HG02571 (cell line): ENCODE measurements around the gene RBPJ.
"Not testable (repeated sequence)": the region's sequence is repeated elsewhere in the genome, so short reads cannot be mapped to it uniquely, and the experiment has no call there.

Experiments
- ATAC-seq: cut with Tn5 transposase; IDR thresholded peaks from one replicate; pipeline ENCODE4 v1.9.1; 2021; ENCODE audit warnings: mild to moderate bottlenecking, moderate library complexity; ENCODE audit not compliant: unreplicated experiment

RBPJ gene

GRCh38 chr4:26369132-26369531 is 48.3 kb downstream of the RBPJ start:
- no peak for ATAC-seq

- no peak for ATAC-seq
These were observed 48.8 kb downstream of the RBPJ start for GRCh38 chr4:26369581-26369980.

GRCh38 chr4:26372076-26372475 is 51.3 kb downstream of the RBPJ start:
- no peak for ATAC-seq

DNA sequence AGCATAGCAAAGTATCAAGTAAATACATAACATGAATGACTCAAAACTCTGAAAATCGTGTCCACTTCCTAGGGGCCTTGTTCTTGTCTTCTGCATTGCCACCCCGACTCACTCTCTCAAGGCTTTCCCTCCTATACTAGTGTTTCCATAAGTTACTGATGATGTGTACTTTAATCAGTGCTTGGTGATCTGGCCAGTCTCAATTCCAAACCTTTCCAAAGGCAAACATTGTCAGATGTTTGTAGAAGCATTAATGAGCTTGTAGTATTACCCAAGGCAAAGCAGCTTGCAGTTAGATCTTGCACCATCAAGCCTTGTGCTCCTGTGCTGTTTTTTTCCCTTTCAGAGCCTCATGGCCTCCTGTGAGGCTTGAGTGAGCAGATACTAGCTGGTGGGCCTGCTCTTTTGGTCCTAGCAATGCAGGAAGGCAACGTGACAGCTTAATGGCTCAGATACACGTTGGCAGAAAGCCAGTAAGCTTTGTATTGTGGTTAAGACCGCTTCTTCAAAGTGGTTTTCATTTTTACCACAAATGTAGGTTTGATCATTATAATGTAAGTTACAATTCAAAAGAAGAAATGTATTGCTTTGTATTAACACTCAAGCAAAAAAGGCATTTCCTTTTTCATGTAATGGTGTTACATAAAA is 51.8 kb downstream of the RBPJ start:
- ATAC-seq, result peak; percentile 90

DNA sequence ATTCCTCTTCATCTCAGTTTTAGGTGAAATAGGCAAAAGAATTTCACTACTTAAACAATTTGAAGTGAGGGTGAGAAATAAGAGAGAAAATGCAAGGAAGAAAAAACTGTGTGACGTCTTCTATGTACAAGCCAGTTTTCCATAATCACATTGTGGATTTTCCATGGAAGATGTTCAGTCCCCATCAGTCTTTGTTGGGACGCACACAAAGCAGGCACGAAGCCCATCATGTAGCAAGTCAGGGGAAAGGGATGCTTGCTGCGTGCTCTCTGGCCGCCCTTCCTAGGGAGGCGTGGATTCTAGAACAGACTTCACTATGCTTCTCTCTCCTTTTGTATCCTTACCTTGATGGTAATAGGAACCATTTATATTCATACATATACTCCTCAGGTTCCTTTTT is 54.7 kb downstream of the RBPJ start:
- no peak for ATAC-seq

- ATAC-seq, result no peak
These were observed 56.8 kb downstream of the RBPJ start for GRCh38 chr4:26377328-26378311.

DNA sequence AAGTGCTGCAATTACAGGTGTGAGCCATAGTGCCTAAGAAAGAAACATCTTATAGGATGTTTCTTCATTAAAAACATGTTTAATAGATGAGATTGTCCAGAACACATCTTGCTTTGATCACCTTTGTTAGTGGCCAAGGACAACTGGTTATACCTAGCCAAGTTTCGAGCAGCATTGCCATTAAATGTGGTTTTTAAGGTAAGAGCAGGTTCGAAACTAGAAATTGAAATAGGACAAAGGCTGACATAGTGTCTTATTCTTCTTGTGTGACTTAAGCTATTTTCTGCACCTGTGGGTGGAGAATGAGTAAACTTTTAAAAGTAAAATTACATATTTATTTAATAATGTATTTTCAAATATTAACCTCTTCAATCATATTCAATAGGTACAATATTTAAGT is 59.0 kb downstream of the RBPJ start:
- ATAC-seq, result no peak

- ATAC-seq, result no peak
These were observed 59.9 kb downstream of the RBPJ start for GRCh38 chr4:26380740-26381139.

GRCh38 chr4:26384380-26385057 is 63.7 kb downstream of the RBPJ start:
- no peak for ATAC-seq

GRCh38 chr4:26385690-26386089 is 64.9 kb downstream of the RBPJ start:
- no peak for ATAC-seq

- no peak for ATAC-seq
These were observed 65.6 kb downstream of the RBPJ start for GRCh38 chr4:26386386-26386785.

GRCh38 chr4:26388671-26389070 is 67.9 kb downstream of the RBPJ start:
- ATAC-seq, result no peak

GRCh38 chr4:26397086-26397485 is 76.3 kb downstream of the RBPJ start:
- ATAC-seq, result no peak

GRCh38 chr4:26400132-26400531 is 79.3 kb downstream of the RBPJ start:
- no peak for ATAC-seq

DNA sequence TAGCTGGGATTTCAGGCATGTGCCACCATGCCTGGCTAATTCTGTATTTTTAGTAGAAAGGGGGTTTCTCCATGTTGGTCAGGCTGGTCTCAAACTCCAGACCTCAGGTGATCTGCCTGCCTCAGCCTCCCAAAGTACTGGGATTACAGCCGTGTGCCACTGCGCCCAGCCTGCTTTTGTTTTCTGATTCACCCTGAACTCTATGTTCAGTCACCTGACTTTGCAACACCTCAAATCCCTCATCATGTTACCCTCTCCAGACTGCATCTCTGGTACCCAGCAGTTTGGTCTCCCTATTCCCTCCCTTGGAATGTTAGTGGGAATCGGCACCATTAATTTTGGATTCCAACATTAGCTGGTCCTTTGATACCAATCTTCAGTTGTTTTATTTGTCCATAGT is 81.2 kb downstream of the RBPJ start:
- ATAC-seq, result not testable (repeated sequence)

DNA sequence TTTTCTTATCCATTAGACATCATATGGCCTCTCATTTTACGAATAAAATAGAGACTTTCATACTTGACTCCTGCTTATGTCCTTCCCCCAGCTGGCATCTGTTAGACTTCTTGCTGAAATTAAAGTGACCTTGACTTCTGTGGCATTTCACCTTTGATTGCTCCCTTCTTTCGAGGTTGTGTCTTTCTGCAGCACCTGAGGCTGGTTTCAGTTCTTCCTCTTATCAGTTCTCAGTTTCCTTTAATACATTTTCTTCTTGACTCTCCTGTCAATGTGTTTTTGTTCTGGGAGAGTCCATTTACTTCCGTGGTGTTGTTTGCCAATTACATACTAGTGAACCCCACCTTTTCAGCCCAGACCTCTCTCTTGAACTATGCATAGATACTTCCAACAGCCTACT is 81.6 kb downstream of the RBPJ start:
- no peak for ATAC-seq

DNA sequence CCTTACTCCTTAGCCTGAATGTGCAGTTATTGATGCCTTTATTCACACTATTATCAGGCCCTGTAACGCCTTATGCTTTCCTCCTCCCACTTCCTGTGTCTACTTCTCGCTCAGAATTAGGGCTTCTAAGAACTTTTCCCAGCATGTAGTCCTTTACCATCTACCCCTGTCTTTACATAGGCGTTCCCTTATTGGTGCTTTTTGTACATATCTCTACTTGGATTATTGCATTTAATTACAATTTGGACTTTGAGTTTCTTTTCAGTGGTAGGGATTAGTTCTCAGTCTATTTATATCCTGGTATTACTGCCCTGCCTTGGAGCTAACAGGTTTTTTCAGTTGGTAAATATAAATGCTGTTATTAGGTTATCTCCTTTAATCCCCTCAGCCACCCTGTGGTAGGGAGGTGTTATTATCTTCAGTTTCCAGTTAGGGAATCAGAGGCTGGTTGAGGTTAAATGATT is 84.0 kb downstream of the RBPJ start:
- ATAC-seq, result no peak

GRCh38 chr4:26406346-26406975 is 85.6 kb downstream of the RBPJ start:
- no peak for ATAC-seq

- no peak for ATAC-seq
These were observed 86.7 kb downstream of the RBPJ start for GRCh38 chr4:26407476-26407875.

DNA sequence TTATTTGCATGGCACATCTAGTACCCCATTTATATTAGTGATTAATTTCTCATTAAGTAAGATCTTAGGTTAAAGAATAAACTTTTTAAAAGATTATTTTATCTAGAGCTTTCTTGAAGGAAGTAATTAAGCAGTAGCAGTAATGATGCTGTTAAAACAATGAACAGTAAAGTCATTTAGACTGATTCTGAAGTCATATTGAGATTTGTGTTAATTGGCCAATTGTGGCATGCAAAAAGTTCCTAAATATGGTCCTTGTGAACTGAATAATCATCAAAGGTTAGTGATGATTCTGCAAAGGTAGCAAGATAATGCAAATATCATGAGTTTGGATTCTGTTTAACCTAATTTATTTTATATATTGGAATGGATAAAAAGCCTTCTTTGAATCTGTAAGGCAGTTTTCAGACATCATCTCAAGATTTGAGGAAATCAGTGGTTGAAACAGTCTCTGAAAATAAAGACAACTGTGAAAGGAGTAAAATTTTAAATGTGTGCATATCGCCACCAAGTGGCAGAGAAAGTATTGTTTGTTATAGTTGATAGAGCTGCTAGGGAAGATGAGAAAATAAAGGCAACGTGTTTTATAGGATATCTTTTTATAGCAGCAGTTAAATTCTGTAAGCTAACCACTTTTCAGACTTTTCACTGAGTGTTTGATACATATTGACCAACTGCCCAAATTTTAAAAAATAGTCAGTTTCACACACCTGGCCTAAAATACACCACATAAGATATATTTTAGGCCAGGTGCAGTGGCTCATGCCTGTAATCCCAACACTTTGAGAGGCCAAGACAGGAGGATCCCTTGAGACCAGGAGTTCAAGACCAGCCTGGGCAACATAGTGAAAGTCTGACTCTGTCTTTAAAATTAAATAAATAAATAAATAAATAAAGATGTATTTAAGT is 89.8 kb downstream of the RBPJ start:
- ATAC-seq, result no peak
